BJ (cell line): ENCODE measurements around the gene PDE4D. TPM values are rescaled to one million over a fixed set of nuclear protein-coding genes. Genes with fewer than 3 reads are reported as not detected.

Experiments used
- CTCF ChIA-PET: fragments of 350-600 bp; formaldehyde crosslinking; extraction: SDS; loops from one replicate; lab custom pipeline; 2021; ENCODE audit warnings: antibody characterized with exemption, inconsistent platforms; lab: Yijun Ruan, JAX
- POLR2A ChIA-PET: fragments of 300-600 bp; sonication (Branson Sonifier 250); formaldehyde crosslinking; extraction: SDS; loops from one replicate; lab custom pipeline; 2021; ENCODE audit warnings: antibody characterized with exemption; lab: Charles Lee
- DNase-seq: peaks from one replicate; pipeline ENCODE4 v3.0.0-alpha.2; 2011; ENCODE audit warnings: low read depth
- H3K27me3 ChIP-seq: 2 replicates; pipeline ENCODE4 v1.6.0; 2011; ENCODE audit warnings: low read length; ENCODE audit not compliant: control insufficient read depth, insufficient read depth
- H3K36me3 ChIP-seq: 2 replicates; pipeline ENCODE4 v1.5.1; 2011; ENCODE audit warnings: low read length; ENCODE audit not compliant: control insufficient read depth, insufficient read depth
- H3K4me3 ChIP-seq: 2 replicates; pipeline ENCODE4 v1.5.1; 2011; ENCODE audit warnings: low read depth, mild to moderate bottlenecking, control low read depth, low read length
- polyA plus RNA-seq: library from polyadenylated mRNA; depleted of rRNA; stranded (reverse); fragments of >200 nt; gene quantifications from 2 replicates; pipeline ENCODE4 v1.2.3, GENCODE V29; 2011
- TF ChIP-seq, protein P1 (sequence below): IDR thresholded peaks from 2 replicates; pipeline ENCODE4 v1.5.1; 2011; ENCODE audit warnings: low read depth, mild to moderate bottlenecking, control low read depth, inconsistent platforms, low read length, moderate library complexity; ENCODE audit not compliant: insufficient read depth

Gene PDE4D
- polyA plus RNA-seq, 1 experiment, result 2.8 TPM

DNA sequence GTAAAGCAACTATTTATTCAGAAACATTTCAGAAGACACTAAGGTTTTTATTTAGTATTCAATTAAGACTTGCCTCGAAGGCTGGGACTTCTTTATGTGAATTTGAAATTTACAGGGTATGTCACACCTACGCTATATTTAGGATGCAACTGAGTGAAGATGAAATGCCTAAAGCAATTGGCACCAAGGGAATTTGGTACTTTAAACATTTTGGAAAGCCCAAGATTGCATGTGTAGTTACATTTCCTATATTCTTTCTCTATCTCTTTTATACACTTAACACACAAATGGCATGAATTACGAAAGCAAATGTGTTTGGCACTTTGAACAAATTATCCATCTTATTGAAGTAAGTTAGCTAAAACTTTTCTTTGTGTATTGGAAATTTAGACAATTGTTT lies 633.3 kb downstream of the PDE4D start:
- no peak for DNase-seq
- CTCF ChIA-PET, result no interaction called here
- POLR2A ChIA-PET, result no interaction called here
- Histone ChIP-seq H3K36me3 (no peaks in the 10 kb centered on the region), H3K4me3 (no peak overlapping the region), H3K27me3 (peaks cover 2% of the 10 kb centered on the region; the same call in 1 of the 2 replicates)
- TF ChIP-seq, protein P1, sequence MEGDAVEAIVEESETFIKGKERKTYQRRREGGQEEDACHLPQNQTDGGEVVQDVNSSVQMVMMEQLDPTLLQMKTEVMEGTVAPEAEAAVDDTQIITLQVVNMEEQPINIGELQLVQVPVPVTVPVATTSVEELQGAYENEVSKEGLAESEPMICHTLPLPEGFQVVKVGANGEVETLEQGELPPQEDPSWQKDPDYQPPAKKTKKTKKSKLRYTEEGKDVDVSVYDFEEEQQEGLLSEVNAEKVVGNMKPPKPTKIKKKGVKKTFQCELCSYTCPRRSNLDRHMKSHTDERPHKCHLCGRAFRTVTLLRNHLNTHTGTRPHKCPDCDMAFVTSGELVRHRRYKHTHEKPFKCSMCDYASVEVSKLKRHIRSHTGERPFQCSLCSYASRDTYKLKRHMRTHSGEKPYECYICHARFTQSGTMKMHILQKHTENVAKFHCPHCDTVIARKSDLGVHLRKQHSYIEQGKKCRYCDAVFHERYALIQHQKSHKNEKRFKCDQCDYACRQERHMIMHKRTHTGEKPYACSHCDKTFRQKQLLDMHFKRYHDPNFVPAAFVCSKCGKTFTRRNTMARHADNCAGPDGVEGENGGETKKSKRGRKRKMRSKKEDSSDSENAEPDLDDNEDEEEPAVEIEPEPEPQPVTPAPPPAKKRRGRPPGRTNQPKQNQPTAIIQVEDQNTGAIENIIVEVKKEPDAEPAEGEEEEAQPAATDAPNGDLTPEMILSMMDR, result no peak

GRCh38 chr5:59259237-59259636 lies 634.3 kb downstream of the PDE4D start:
- no peak for DNase-seq
- no peak overlapping the region for H3K4me3 ChIP-seq

DNA sequence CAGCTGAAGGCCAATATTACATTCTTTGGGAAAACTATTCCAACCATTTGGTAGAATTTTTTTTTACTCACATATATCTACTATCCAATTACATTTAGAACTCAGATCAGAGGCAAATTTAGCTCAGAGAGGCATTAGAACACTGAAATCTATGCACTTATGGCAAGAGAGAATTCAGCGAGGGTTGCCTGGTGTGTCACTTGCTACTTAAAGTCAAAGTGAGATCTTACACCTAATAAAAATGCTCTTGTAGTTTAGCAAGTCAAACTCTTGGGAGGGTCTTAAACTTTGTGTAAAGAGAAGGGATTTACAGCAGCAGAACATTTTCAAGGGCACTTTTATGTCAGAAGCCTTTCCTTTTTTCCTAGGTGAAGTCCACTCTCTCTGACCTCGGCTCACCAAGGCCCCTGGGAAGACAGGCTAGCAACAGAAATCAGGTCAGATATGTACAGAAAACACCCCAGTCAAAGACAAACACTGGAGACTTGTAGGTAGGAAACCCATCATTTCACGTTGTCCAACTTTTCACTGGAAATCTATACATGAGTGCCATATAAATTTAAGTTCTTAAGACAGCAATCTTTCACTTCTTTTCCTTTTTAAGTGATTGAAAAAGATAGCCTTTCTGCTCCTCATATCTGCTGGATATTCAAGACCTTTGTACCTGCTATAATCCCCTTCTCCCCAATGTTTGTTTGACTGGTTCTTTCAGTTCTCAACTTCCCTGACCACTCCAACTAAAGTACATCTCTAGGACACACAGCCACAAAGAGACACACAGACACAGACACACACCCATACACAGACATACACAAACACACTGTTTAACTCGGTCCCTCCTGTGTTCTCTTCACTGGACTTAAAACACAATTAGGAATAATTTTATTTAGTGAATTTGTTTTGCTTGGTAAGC lies 635.8 kb downstream of the PDE4D start:
- no peaks in the 10 kb centered on the region for H3K36me3 ChIP-seq
- CTCF ChIA-PET, result interaction anchor here (0.6 kb wide), 1 partner anchor 370 kb away, joined by 3 read pairs; no protein-coding TSS in a partner anchor
- POLR2A ChIA-PET, result no interaction called here
- peaks cover 2% of the 10 kb centered on the region; the same call in 1 of the 2 replicates for H3K27me3 ChIP-seq
- TF ChIP-seq, protein P1, result no peak
- no peak for DNase-seq
- no peak overlapping the region for H3K4me3 ChIP-seq

More at GRCh38 chr5:59259237-59259636, 634.3 kb downstream of the PDE4D start:
- Histone ChIP-seq H3K36me3 (no peaks in the 10 kb centered on the region), H3K27me3 (peaks cover 2% of the 10 kb centered on the region; the same call in 1 of the 2 replicates)
- TF ChIP-seq, protein P1, result no peak
- POLR2A ChIA-PET, result no interaction called here
- CTCF ChIA-PET, result no interaction called here

GRCh38 chr5:59256331-59256730 lies 637.2 kb downstream of the PDE4D start:
- ChIA-PET POLR2A (no interaction called here), CTCF (no interaction called here)
- Histone ChIP-seq H3K4me3 (no peak overlapping the region), H3K36me3 (no peaks in the 10 kb centered on the region), H3K27me3 (peaks cover 2% of the 10 kb centered on the region; the same call in 1 of the 2 replicates)
- TF ChIP-seq, protein P1, result no peak
- peak; percentile 36 for DNase-seq

GRCh38 chr5:59254055-59254687 lies 639.4 kb downstream of the PDE4D start:
- no peak for DNase-seq
- no peaks in the 10 kb centered on the region for H3K36me3 ChIP-seq
- no peak overlapping the region for H3K4me3 ChIP-seq
- CTCF ChIA-PET, result interaction anchor here (0.9 kb wide), 1 partner anchor 757 kb away, joined by 3 read pairs; no protein-coding TSS in a partner anchor
- TF ChIP-seq, protein P1, result no peak
- peaks cover 2% of the 10 kb centered on the region; the same call in 1 of the 2 replicates for H3K27me3 ChIP-seq
- POLR2A ChIA-PET, result no interaction called here
